Measurements from ENCODE around the gene SRSF3.
"Not testable (repeated sequence)": the region's sequence is repeated elsewhere in the genome, so short reads cannot be mapped to it uniquely, and the experiment has no call there.

SRSF3 gene

GRCh38 chr6:36605143-36605542 is 11.0 kb downstream of the SRSF3 start:
- no peak for DNase-seq (ENCODE audit: low spot score)

- no peak for DNase-seq (ENCODE audit: low spot score)
Observed at GRCh38 chr6:36605560-36606391, 11.6 kb downstream of the SRSF3 start.

GRCh38 chr6:36607305-36607682 is 13.1 kb downstream of the SRSF3 start:
- not testable (repeated sequence) for DNase-seq (ENCODE audit: low spot score)

- no peak for DNase-seq (ENCODE audit: low spot score)
Observed at GRCh38 chr6:36607683-36608386, 13.7 kb downstream of the SRSF3 start.

DNA sequence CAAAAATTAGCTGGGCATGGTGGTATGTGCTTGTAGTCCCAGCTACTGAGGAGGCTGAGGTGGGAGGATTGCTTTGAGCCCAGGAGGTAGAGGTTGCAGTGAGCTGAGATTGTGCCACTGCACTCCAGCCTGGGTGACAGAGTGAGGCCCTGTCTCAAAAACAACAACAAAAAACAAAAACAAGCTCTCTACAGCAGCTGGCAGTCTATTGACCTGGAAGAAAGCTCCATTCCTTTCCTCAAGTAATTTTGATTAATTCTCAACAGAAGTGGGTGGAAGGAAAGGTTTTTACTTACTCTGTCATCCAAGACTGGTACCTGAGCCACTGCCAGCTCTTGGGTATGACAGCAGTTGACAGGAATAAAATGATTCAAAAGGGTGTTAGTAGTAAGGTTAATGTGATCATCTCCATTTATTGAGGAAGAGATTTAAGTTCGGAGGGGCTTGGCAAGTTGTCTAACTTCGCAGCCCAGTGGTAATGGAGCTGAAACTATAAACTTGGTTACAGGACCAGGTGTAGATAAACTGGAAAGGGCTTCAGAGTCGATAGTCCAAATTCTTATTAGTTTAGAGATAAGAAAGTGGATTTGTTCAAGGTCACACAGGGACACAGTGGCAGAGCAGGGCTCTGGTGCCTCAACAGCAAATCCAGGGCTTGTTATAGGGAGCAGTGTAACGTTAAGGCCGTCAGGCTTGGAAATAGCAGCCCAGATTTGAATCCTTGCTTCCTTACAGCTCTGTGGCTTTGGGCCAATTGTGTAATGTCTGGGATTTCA is 14.8 kb downstream of the SRSF3 start:
- no peak for DNase-seq (ENCODE audit: low spot score)

GRCh38 chr6:36609582-36609981 is 15.4 kb downstream of the SRSF3 start:
- DNase-seq (ENCODE audit: low spot score) = no peak

DNA sequence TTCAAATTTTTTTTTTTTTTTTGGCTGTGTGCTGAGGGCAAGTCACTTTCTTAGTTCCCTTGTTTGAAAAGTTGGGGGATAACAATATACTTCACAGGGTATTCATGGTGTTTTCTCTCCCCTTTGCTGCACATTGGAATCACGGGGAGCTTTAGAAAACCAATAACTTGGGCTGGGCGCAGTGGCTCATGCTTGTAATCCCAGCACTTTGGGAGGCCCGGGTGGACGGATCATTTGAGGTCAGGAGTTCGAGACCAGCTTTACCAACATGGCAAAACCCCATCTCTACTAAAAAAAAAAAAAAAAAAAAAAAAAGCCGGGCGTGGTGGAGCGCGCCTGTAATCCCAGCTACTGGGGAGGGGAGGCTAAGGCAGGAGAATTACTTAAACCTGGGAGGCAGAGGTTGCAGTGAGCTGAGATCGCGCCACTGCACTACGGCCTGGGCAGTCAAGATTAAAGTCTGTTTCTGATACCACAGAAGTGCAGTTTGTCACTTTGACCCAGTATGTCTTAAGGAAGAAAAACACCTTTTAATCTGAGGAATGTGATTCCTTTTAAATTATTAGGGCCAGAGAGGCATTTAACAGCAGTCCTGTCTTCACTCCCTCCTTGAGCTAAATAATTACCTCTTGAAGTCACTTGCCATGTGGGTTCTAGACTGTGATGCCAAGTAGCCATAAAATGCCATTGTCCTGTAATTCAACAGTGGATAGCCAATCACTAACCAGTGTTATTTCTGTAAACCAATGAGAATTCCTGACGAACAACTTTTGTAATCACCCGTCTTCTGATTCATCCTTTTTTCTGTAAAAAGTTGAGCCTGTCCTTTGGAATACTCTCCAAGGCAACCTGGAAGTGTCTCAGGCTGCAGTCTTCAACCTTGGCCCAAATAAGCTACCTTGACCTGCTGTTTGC is 16.1 kb downstream of the SRSF3 start:
- DNase-seq (ENCODE audit: low spot score) = no peak

- no peak for DNase-seq (ENCODE audit: low spot score)
Observed at GRCh38 chr6:36610956-36611336, 16.8 kb downstream of the SRSF3 start.

DNA sequence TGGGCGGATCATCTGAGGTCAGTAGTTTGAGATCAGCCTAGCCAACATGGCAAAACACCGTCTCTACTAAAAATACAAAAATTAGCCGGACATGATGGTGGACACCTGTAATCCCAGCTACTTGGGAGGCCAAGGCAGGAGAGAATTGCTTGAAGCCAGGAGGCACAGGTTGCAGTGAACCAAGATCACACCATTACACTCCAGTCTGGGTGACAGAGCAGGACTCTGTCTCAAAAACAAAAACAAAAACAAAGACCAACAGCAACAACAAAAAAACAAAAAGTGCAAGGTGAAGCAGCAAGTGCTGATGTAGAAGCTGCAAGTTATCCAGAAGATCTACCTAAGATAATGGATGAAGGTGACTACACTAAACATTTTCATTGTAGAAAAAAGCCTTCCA is 17.5 kb downstream of the SRSF3 start:
- DNase-seq (ENCODE audit: low spot score) = not testable (repeated sequence)

DNA sequence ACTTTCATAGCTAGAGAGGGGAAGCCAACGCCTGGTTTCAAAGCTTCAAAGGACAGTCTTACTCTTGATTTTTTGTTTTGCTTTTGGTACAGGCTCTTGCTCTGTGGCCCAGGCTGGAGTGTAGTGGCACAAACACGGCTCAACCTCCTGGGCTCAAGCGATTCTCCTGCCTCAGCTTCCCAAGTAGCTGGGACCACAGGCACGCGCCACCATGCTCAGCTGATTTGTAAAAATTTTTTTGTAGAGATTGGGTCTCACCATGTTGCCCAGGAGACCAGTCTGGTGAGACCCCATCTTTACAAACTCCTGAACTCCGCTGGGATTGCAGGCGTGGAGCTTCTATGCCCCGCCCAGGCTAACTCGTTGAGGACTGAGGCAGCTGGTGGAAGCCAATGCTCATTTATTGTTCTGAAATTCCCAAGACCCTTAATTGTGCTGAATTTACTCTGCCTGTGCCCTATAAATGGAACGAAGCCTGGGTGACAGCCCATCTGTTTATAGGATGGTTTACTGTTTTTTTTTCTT is 18.0 kb downstream of the SRSF3 start:
- DNase-seq (ENCODE audit: low spot score) = no peak

DNA sequence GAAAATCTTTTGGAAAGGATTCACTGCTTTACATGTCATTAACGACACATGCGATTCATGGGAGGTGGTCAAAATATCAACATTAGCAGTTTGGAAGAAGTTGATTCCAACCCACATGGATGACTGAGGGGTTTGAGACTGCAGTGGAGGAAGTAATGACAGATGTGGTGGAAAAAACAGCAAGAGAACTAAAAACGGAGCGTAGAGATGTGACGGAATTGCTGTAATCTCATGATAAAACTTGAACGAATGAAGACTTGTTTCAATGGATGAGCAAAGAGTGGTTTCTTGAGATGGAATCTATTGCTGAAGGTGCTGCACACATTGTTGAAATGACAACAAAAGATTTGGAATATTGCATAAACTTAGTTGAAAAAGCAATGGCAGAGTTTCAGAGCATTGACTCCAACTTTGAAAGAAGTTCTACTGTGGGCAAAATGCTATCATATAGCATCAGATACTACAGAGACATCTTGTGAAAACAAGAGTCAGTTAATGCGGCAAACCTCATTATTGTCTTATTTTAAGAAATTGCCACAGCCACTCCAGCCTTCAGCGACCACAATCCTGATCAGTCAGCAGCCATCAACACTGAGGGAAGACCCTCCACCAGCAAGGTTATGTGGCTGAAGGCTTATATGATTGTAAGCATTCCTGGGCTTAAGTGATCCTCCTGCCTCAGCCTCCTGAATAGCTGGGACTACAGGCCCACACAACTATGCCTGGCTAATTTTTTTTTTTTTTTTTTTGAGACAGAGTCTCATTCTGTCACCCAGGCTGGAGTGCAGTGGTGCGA is 19.2 kb downstream of the SRSF3 start:
- DNase-seq (ENCODE audit: low spot score) = no peak

GRCh38 chr6:36615018-36615761 is 21.0 kb downstream of the SRSF3 start:
- DNase-seq (ENCODE audit: low spot score) = peak; percentile 57

- no peak for DNase-seq (ENCODE audit: low spot score)
Observed at GRCh38 chr6:36616893-36617521, 22.8 kb downstream of the SRSF3 start.

DNA sequence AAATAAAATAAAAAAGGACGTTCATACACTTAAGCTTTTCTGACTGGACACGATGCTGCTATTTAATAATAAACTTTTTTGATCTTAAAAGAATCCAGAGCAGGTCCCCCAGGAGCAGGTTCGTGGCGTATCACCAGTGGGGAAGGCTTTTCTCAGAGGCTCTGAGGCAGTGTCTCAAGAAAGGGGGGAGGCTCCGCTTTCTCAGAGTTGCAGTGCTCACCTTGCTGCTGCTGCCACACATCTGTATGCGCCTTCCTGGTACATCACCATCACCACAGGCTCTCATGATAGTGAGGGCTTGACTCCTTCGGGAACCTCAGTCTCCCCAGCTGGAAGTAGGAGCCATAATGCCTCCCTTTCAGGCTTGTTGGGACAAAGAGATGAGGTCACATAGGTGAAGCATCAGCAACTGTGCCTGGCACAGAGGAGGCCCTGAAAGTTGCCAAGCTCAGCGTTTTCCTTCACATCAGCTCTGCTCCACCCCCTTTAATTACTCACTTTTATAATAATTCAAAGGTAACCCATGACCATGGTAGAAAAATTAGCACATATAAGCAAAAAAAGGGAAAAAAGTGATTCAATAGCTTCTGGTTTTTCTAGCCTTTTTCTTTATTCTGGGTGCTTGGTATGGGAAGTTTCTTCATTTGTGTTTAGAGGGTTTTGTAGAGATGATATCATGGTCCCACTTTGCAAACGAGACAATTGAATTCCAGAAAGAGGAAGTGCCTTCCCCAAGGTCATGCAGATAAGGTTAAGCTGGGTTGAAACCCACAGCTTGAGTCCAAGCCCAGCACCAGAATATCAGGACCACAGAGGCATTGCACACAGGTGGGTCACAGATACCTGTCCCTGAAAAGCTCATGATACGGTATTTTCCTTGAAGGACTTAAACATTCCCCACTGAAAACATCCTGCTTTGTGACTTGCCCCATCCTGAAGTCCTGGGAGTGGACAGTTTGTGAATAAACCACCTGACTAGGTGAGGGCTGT is 24.5 kb downstream of the SRSF3 start:
- DNase-seq (ENCODE audit: low spot score) = no peak

DNA sequence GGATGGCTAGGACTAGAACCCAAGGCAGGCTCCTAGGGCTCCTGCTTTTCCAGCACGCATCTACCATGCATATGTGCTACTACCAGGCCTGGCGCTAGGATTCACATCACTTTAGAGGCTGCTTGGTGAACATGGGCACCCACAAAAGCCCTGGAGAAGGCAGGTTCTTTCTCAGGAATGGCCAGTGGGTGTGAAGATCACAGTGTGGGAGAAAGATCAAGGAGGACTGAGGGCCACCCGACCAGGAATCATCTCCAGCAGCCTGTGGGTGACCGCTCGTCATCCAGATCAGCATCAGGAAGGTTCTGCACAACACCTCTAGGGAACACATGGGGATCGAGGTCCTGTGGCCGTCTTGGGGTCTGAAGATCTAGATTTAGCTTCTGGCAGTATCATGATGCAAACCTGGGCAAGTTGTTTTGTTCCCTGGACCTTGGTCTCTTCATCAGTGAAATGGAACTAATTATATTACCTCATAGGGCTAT is 27.3 kb downstream of the SRSF3 start:
- DNase-seq (ENCODE audit: low spot score) = no peak

- DNase-seq (ENCODE audit: low spot score) = no peak
Observed at GRCh38 chr6:36622901-36623546, 28.9 kb downstream of the SRSF3 start.

Measured in CD4-positive, alpha-beta T cell treated with Interleukin-15 for 4 hours (primary cell).